ENCODE results near the gene SPTBN4. TPM values are rescaled to one million over a fixed set of nuclear protein-coding genes. Genes with fewer than 3 reads are reported as not detected.

The SPTBN4 gene
- total and polyA plus RNA-seq, 10 of the 15 experiments (the other 5 are each of a cell fraction or from before 2014, with no cell fraction given): 0.04 to 1.1 (median 0.34) TPM; not detected in 1

DNA sequence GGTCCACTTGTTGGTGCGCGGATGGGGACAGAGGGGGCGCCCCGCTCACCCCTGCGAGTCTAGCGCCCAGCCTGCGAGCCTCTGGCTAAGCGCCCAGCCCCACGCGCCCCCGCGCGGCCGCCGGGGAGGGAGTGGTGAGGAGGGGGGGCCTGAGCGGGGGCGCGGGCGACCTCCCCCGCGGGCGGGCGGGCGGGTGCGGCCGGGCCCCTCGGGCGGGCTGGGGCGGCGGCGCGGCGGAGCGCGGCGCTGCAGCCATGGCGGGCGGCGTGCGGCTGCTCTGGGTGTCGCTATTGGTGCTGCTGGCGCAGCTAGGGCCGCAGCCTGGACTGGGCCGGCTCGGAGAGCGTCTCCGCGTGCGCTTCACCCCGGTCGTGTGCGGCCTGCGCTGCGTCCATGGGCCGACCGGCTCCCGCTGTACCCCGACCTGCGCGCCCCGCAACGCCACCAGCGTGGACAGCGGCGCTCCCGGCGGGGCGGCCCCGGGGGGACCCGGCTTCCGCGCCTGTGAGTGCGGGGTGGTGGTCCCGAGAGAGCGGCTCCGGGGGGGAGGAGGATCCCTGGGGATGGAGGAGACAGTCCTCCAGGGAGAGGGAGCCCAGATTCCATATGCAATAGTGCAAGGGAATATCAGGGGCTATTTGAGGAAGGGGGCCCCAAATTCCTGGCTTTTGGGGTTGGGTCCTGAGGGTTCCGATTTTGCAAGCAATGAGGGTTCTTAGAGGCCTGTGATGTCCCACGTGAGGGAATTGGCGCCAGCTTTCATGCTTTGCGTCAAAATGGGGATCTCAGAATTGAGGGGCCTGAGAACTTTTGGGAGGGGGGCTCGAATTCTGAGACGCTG, 134.6 kb downstream of the SPTBN4 start, which contains the start of gene LTBP4:
Gene LTBP4 (plus strand): TSS at position 236 of the 841 bp plus-strand sequence. CDS start 19 bp downstream, at position 255.
- no peaks in the 10 kb centered on the region for H4K20me1 ChIP-seq (ENCODE audit: control insufficient read depth, insufficient read depth)
- ChIA-PET POLR2A (no interaction called here), RAD21 (ENCODE audit: unreplicated experiment) (interaction anchor here (0.7 kb wide), 1 partner anchor 138 kb away, joined by 3 read pairs; no protein-coding TSS in a partner anchor), SMC1A (ENCODE audit: uncharacterized antibody, unreplicated experiment) (interaction anchor here (0.6 kb wide), 1 partner anchor 60 kb away, joined by 3 read pairs; no protein-coding TSS in a partner anchor), CTCF (interaction anchor here (0.6 to 4.7 kb wide), 4 partner anchors 33 to 296 kb away, joined by 3 to 25 read pairs (median 20); no protein-coding TSS in a partner anchor)
- DNase-seq (ENCODE audit: low read depth, low spot score) (no peak), ATAC-seq (no peak), FAIRE-seq (no peak)
- H3K9me3 ChIP-seq (replicated peaks; ENCODE audit: control insufficient read depth, insufficient read depth, low read length): no peaks in the 10 kb centered on the region
- TF ChIP-seq SUZ12 (IDR thresholded peaks at IDR 0.05; ENCODE audit: unreplicated experiment) (peak; percentile 89), EGR1 (IDR thresholded peaks at IDR 0.05; ENCODE audit: borderline replicate concordance in 1 of 2, low read depth in 2 of 2, low read length in 2 of 2) (peak in 1 of 2 experiments; percentile 42; a peak in 1 of 3 replicates), NBN (IDR thresholded peaks at IDR 0.05) (no peak), BHLHE40 (IDR thresholded peaks at IDR 0.05; ENCODE audit: borderline replicate concordance in 1 of 2, low read depth in 2 of 2, low read length in 1 of 2) (peak in 1 of 2 experiments; percentile 39; a peak in 1 of 4 replicates), YY1 (IDR thresholded peaks at IDR 0.05; ENCODE audit: low read depth, low read length) (peak; percentile 41; the same call in 1 of the 2 replicates), KLF5 (IDR thresholded peaks at IDR 0.05; ENCODE audit: partially characterized antibody) (no peak), MYC (IDR thresholded peaks at IDR 0.05; ENCODE audit: insufficient read depth, insufficient read length, insufficient replicate concordance, low read length, severe bottlenecking) (no peak)
- TF ChIP-seq, protein P1, sequence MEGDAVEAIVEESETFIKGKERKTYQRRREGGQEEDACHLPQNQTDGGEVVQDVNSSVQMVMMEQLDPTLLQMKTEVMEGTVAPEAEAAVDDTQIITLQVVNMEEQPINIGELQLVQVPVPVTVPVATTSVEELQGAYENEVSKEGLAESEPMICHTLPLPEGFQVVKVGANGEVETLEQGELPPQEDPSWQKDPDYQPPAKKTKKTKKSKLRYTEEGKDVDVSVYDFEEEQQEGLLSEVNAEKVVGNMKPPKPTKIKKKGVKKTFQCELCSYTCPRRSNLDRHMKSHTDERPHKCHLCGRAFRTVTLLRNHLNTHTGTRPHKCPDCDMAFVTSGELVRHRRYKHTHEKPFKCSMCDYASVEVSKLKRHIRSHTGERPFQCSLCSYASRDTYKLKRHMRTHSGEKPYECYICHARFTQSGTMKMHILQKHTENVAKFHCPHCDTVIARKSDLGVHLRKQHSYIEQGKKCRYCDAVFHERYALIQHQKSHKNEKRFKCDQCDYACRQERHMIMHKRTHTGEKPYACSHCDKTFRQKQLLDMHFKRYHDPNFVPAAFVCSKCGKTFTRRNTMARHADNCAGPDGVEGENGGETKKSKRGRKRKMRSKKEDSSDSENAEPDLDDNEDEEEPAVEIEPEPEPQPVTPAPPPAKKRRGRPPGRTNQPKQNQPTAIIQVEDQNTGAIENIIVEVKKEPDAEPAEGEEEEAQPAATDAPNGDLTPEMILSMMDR (IDR thresholded peaks at IDR 0.05 in 2 of 3, conservative IDR thresholded peaks at IDR 0.05 in 1 of 3; ENCODE audit: control insufficient read depth in 2 of 3, extremely low read depth in 1 of 3, insufficient read depth in 1 of 3, low read depth in 3 of 3, low read length in 3 of 3): 0 out of 6 replicates have a peak, but pooled peaks of 1 of the 3 experiments have one; percentile 2
- TF ChIP-seq, protein P2, sequence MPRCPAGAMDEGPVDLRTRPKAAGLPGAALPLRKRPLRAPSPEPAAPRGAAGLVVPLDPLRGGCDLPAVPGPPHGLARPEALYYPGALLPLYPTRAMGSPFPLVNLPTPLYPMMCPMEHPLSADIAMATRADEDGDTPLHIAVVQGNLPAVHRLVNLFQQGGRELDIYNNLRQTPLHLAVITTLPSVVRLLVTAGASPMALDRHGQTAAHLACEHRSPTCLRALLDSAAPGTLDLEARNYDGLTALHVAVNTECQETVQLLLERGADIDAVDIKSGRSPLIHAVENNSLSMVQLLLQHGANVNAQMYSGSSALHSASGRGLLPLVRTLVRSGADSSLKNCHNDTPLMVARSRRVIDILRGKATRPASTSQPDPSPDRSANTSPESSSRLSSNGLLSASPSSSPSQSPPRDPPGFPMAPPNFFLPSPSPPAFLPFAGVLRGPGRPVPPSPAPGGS (IDR thresholded peaks at IDR 0.05; ENCODE audit: borderline replicate concordance, insufficient read depth, low read depth, low read length, poor library complexity, severe bottlenecking): no peak
- H2AFZ ChIP-seq (ENCODE audit: control insufficient read depth, low read depth, low read length): no peak within 1 kb of the TSS; the same call in 1 of the 2 replicates
- H3K36me3 ChIP-seq (ENCODE audit: control insufficient read depth in 2 of 2, insufficient read depth in 2 of 2, low read length in 1 of 2): no peaks in the 10 kb centered on the region
- no peak within 1 kb of the TSS for H3K27ac ChIP-seq (ENCODE audit: control insufficient read depth, insufficient read depth)
- 0% methylated on average over 12 of the region's 82 CpGs for WGBS (ENCODE audit: insufficient coverage, insufficient replicate concordance, low lambda C conversion rate, missing lambda C conversion rate)
- peaks cover 24% of the 10 kb centered on the region for H3K4me1 ChIP-seq (ENCODE audit: control insufficient read depth, insufficient read depth, low read length)
- in situ Hi-C loops (cut with MboI) (loop anchor here (10.0 kb wide), 1 partner anchor 297 kb away; no protein-coding TSS in a partner anchor), intact Hi-C loops (cut with micrococcal nuclease; ENCODE audit: unreplicated experiment) (no loop called here)
- H3K79me2 ChIP-seq (ENCODE audit: control insufficient read depth, insufficient read depth, low read length): no peaks in the 10 kb centered on the region
- BruUV-seq (replicated peaks): no TSS peak
- H3K27me3 ChIP-seq (replicated peaks in 1 of 2; ENCODE audit: control insufficient read depth in 2 of 2, insufficient read depth in 2 of 2, low read length in 1 of 2): peaks cover 11 to 14% of the 10 kb centered on the region in 2 experiments
- peak within 1 kb of the TSS; percentile 30; the same call in 1 of the 2 replicates for H3K4me3 ChIP-seq
- H3K4me2 ChIP-seq (ENCODE audit: control insufficient read depth, insufficient read depth): peak within 1 kb of the TSS; percentile 11; the same call in 1 of the 2 replicates
- no peak within 1 kb of the TSS for H3K9ac ChIP-seq (ENCODE audit: control insufficient read depth, insufficient read depth, low read length)
